OCI-LY1 (cell line): Measurements from ENCODE around the gene IL7R.

Source experiments
- H2AFZ ChIP-seq: fragments of 200-600 bp; sonication (generic), shearing (Covaris generic); 2 replicates; pipeline ENCODE4 v1.6.0; 2014; ENCODE audit warnings: antibody characterized with exemption, mild to moderate bottlenecking, low read length
- H3F3A ChIP-seq: fragments of 200-600 bp; sonication (generic), shearing (Covaris generic); 2 replicates; pipeline ENCODE4 v1.6.0; 2014; ENCODE audit warnings: mild to moderate bottlenecking, antibody characterized with exemption, low read length, moderate library complexity; ENCODE audit not compliant: insufficient read depth
- H3K27ac ChIP-seq: fragments of 200-600 bp; sonication (generic); 2 replicates; pipeline ENCODE4 v1.5.1; 2014; ENCODE audit warnings: low read length, mixed run types, mild to moderate bottlenecking, low read depth; ENCODE audit not compliant: poor library complexity, severe bottlenecking
- H3K27me3 ChIP-seq: fragments of 200-600 bp; sonication (generic); 2 replicates; pipeline ENCODE4 v1.6.0; 2014; ENCODE audit warnings: antibody characterized with exemption, mild to moderate bottlenecking, low read length, moderate library complexity; ENCODE audit not compliant: insufficient read depth
- H3K36me3 ChIP-seq: fragments of 200-600 bp; sonication (generic); 2 replicates; pipeline ENCODE4 v1.6.1; 2014; ENCODE audit warnings: mild to moderate bottlenecking, antibody characterized with exemption, low read length, moderate library complexity, mixed read lengths; ENCODE audit not compliant: insufficient read depth
- H3K4me1 ChIP-seq: fragments of 200-600 bp; sonication (generic); 2 replicates; pipeline ENCODE4 v1.5.1; 2014; ENCODE audit warnings: mild to moderate bottlenecking, low read length, moderate library complexity; ENCODE audit not compliant: insufficient read depth, severe bottlenecking
- H3K4me2 ChIP-seq: fragments of 200-600 bp; sonication (generic), shearing (Covaris generic); 2 replicates; pipeline ENCODE4 v1.6.1; 2014; ENCODE audit warnings: low read length
- H3K4me3 ChIP-seq: fragments of 200-600 bp; sonication (generic); 2 replicates; pipeline ENCODE4 v1.5.1; 2014; ENCODE audit warnings: low read length, low read depth, mild to moderate bottlenecking, mixed read lengths; ENCODE audit not compliant: poor library complexity, severe bottlenecking
- H3K79me2 ChIP-seq: fragments of 200-600 bp; shearing (Covaris generic); 2 replicates; pipeline ENCODE4 v1.6.1; 2016; ENCODE audit warnings: mixed run types, low read length, mixed read lengths; ENCODE audit not compliant: insufficient read depth
- H3K9ac ChIP-seq: fragments of 200-600 bp; sonication (generic), shearing (Covaris generic); 2 replicates; pipeline ENCODE4 v1.6.1; 2014; ENCODE audit warnings: mild to moderate bottlenecking, low read length, mixed read lengths
- H3K9me2 ChIP-seq: fragments of 200-600 bp; sonication (generic), shearing (Covaris generic); 2 replicates; pipeline ENCODE4 v1.6.1; 2014; ENCODE audit warnings: low read depth, mild to moderate bottlenecking, low read length, mixed read lengths
- H3K9me3 ChIP-seq: fragments of 200-600 bp; shearing (Covaris generic); 2 replicates; pipeline ENCODE4 v1.6.1; 2014; ENCODE audit warnings: low read length, mixed read lengths
- H4K20me1 ChIP-seq: fragments of 200-600 bp; sonication (generic), shearing (Covaris generic); 2 replicates; pipeline ENCODE4 v1.6.0; 2016; ENCODE audit warnings: mild to moderate bottlenecking, low read length; ENCODE audit not compliant: insufficient read depth
- CTCF ChIP-seq: fragments of 200-600 bp; sonication (generic), shearing (Covaris generic); IDR thresholded peaks from 2 replicates; pipeline ENCODE4 v1.5.1; 2017; ENCODE audit warnings: mild to moderate bottlenecking, antibody characterized with exemption, low read length, moderate library complexity, mixed read lengths
- EZH2 ChIP-seq: fragments of 200-600 bp; sonication (generic), shearing (Covaris generic); IDR thresholded peaks from 2 replicates; pipeline ENCODE4 v1.8.0; 2017; ENCODE audit warnings: borderline replicate concordance, mixed run types, mild to moderate bottlenecking, antibody characterized with exemption, low read length, moderate library complexity, mixed read lengths

The IL7R gene

GRCh38 chr5:35830587-35830986, 26.1 kb upstream of the IL7R start:
- H3K9me2 ChIP-seq = no peaks in the 10 kb centered on the region
- no peaks in the 10 kb centered on the region for H3K79me2 ChIP-seq
- H3K4me3 ChIP-seq = no peak overlapping the region
- no peaks in the 10 kb centered on the region for H4K20me1 ChIP-seq
- no peak overlapping the region for H3K9ac ChIP-seq
- no peak overlapping the region for H2AFZ ChIP-seq
- H3K36me3 ChIP-seq = no peaks in the 10 kb centered on the region; the same call in 1 of the 2 replicates
- no peaks in the 10 kb centered on the region for H3K9me3 ChIP-seq
- peaks cover 13% of the 10 kb centered on the region for H3K4me1 ChIP-seq
- no peaks in the 10 kb centered on the region for H3K27me3 ChIP-seq
- H3K4me2 ChIP-seq = no peak overlapping the region; the same call in 1 of the 2 replicates
- H3K27ac ChIP-seq = no peak overlapping the region
- H3F3A ChIP-seq = no peaks in the 10 kb centered on the region
- TF ChIP-seq CTCF = no peak
- no peak for TF ChIP-seq EZH2

- H3K4me1 ChIP-seq = peaks cover 8% of the 10 kb centered on the region
- H3K4me3 ChIP-seq = no peak overlapping the region
- H3K9ac ChIP-seq = no peak overlapping the region
- no peaks in the 10 kb centered on the region for H3K79me2 ChIP-seq
- H3K9me3 ChIP-seq = no peaks in the 10 kb centered on the region
- H4K20me1 ChIP-seq = no peaks in the 10 kb centered on the region
- H2AFZ ChIP-seq = no peak overlapping the region
- TF ChIP-seq CTCF (no peak), EZH2 (no peak)
- no peaks in the 10 kb centered on the region for H3K9me2 ChIP-seq
- no peaks in the 10 kb centered on the region; the same call in 1 of the 2 replicates for H3K36me3 ChIP-seq
- H3K27me3 ChIP-seq = no peaks in the 10 kb centered on the region
- no peak overlapping the region for H3K4me2 ChIP-seq
- H3F3A ChIP-seq = no peaks in the 10 kb centered on the region
- H3K27ac ChIP-seq = no peak overlapping the region
Observed at GRCh38 chr5:35832762-35833161, 23.9 kb upstream of the IL7R start.

GRCh38 chr5:35833224-35833623, 23.5 kb upstream of the IL7R start:
- no peaks in the 10 kb centered on the region for H3K27me3 ChIP-seq
- no peak overlapping the region for H3K4me3 ChIP-seq
- H3K9ac ChIP-seq = no peak overlapping the region
- peaks cover 8% of the 10 kb centered on the region for H3K4me1 ChIP-seq
- H3K4me2 ChIP-seq = no peak overlapping the region
- no peaks in the 10 kb centered on the region for H4K20me1 ChIP-seq
- no peak overlapping the region for H2AFZ ChIP-seq
- no peaks in the 10 kb centered on the region for H3K79me2 ChIP-seq
- H3F3A ChIP-seq = no peaks in the 10 kb centered on the region
- no peaks in the 10 kb centered on the region for H3K9me3 ChIP-seq
- TF ChIP-seq EZH2 = no peak
- TF ChIP-seq CTCF = no peak
- H3K9me2 ChIP-seq = no peaks in the 10 kb centered on the region
- no peak overlapping the region for H3K27ac ChIP-seq
- no peaks in the 10 kb centered on the region; the same call in 1 of the 2 replicates for H3K36me3 ChIP-seq
